Measurements from ENCODE around the gene MEI1. TPM values are rescaled to one million over a fixed set of nuclear protein-coding genes. Genes with fewer than 3 reads are reported as not detected.
"Not testable (repeated sequence)": the region's sequence is repeated elsewhere in the genome, so short reads cannot be mapped to it uniquely, and the experiment has no call there.

The MEI1 gene
- total RNA-seq, 1 experiment from 2014 or later, result not detected

GRCh38 chr22:41683052-41683451 lies 16.3 kb upstream of the MEI1 start:
- DNase-seq (ENCODE audit: low read depth), result no peak

- peak; percentile 48 for DNase-seq (ENCODE audit: low read depth)
Observed at GRCh38 chr22:41683616-41684015, 15.7 kb upstream of the MEI1 start.

GRCh38 chr22:41684194-41684593 lies 15.1 kb upstream of the MEI1 start:
- DNase-seq (ENCODE audit: low read depth), result no peak

DNA sequence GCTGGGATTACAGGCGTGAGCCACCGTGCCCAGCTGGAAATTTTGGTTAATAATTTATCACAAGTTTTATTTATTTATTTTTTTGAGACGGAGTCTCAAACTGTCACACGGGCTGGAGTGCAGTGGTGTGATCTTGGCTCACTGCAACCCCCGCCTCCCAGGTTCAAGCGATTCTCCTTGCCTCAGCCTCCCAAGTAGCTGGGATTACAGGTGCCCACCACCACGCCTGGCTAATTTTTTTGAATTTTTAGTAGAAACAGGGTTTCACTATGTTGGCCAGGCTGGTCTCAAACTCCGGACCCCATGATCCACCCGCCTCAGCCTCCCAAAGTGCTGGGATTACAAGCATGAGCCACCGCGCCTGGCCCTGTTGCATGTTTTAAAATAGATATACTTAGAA lies 12.4 kb upstream of the MEI1 start:
- not testable (repeated sequence) for DNase-seq (ENCODE audit: low read depth)

- DNase-seq (ENCODE audit: low read depth), result peak; percentile 26
Observed at GRCh38 chr22:41687901-41688364, 11.4 kb upstream of the MEI1 start.

GRCh38 chr22:41688365-41689211 lies 10.7 kb upstream of the MEI1 start, which contains the start of gene SNU13:
SNU13 (minus strand) TSS chr22:41688867; CDS start chr22:41688796, 71 bp downstream.
- DNase-seq (ENCODE audit: low read depth), result peak; percentile 91

GRCh38 chr22:41690476-41690875 lies 8.8 kb upstream of the MEI1 start:
- DNase-seq (ENCODE audit: low read depth), result no peak

GRCh38 chr22:41695211-41695610 lies 4.1 kb upstream of the MEI1 start:
- no peak for DNase-seq (ENCODE audit: low read depth)

- DNase-seq (ENCODE audit: low read depth), result no peak
Observed at GRCh38 chr22:41696703-41697102, 2.6 kb upstream of the MEI1 start.

- DNase-seq (ENCODE audit: low read depth), result peak; percentile 73
Observed at GRCh38 chr22:41697126-41697775, 2.1 kb upstream of the MEI1 start.

GRCh38 chr22:41700108-41700364 lies 733 bp downstream of the MEI1 start:
- DNase-seq (ENCODE audit: low read depth), result no peak

GRCh38 chr22:41702763-41703162 lies 3.5 kb downstream of the MEI1 start:
- no peak for DNase-seq (ENCODE audit: low read depth)

- DNase-seq (ENCODE audit: low read depth), result no peak
Observed at GRCh38 chr22:41709341-41709740, 10.0 kb downstream of the MEI1 start.

- no peak for DNase-seq (ENCODE audit: low read depth)
Observed at GRCh38 chr22:41713004-41713403, 13.7 kb downstream of the MEI1 start.

DNA sequence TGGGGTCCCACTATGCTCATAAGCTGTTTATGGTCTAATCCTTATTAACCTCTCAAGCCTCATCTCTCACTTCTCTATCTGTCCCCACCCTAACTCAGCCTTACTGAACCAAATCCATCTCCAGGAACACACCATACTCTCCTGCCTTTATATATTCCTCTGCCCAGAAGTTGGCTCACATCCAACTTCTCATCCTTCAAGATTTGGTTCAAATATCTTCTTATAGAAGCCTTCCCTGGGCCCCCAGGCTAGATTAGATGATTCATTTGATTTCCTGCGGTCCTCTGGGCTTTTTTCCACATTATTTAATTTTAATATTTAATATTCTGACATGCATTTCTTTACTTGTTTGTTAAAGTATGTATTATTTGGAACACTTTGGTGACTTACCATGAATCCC lies 23.2 kb downstream of the MEI1 start:
- DNase-seq (ENCODE audit: low read depth), result peak; percentile 13

- peak; percentile 54 for DNase-seq (ENCODE audit: low read depth)
Observed at GRCh38 chr22:41725510-41726110, 26.3 kb downstream of the MEI1 start.

DNA sequence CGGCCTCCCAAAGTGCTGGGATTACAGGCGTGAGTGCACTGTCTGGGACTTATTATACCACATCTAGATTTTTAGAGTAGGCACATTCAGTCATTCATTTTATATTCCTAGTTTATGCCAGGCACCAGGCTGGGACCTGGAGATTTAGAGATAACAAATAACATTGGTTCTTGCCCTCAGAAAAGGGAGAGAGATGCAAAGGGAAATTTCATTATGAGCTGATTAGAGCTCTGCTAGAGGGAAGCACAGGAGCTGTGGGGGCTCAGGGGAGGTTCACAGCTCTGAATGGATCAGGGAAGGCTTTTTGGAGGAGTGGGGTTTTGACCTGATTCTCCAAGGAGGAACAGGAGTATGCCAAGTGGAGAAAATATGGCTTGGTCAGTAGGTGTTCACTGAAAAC lies 32.3 kb downstream of the MEI1 start:
- no peak for DNase-seq (ENCODE audit: low read depth)

DNA sequence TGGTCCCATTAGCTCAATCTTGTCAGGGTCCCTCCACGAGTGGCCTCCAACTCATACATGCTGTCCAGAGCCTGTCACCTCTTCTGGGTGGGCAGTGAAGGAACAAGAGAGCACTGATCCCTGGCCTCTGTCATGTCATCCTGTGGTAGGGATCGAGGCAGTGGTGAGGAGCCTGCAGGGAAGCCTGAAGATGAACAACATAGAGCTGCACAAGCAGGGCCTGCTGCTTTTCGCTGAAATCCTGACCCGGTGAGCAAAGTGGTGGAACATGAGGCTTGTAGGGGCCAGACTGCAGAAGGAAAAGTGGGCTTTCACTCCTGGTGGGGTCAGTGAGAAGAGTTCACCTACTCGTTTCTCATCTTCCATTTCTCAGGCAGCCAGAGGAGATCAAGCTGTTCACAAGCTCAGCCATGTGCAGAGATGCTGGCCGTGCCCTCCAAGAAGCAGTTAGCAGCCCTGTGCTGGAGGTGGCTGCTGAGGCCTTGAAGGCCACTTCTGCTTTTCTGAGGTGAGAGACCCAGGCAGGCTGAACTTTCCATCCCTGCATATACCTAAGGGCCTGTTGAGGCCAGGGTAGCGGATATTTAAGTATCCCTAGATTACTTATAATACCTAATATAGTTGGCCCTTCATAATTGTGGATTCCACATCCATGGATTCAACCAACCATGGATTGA lies 32.9 kb downstream of the MEI1 start:
- no peak for DNase-seq (ENCODE audit: low read depth)

DNA sequence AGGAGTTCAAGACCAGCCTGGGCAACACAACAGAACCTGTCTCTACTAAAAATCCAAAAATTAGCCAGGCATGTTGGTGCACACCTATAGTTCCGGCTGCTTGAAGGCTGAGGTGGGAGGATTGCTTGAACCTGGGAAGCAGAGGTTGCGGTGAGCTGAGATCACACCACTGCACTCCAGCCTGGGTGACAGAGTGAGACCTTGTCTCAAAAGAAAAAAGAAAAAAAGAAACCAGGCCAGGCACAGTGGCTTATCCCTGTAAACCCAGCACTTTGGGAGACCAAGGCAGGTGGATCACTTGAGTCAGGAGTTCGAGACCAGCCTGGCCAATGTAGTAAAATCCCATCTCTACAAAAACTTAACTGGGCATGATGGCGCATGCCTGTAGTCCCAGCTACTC lies 33.9 kb downstream of the MEI1 start:
- not testable (repeated sequence) for DNase-seq (ENCODE audit: low read depth)

DNA sequence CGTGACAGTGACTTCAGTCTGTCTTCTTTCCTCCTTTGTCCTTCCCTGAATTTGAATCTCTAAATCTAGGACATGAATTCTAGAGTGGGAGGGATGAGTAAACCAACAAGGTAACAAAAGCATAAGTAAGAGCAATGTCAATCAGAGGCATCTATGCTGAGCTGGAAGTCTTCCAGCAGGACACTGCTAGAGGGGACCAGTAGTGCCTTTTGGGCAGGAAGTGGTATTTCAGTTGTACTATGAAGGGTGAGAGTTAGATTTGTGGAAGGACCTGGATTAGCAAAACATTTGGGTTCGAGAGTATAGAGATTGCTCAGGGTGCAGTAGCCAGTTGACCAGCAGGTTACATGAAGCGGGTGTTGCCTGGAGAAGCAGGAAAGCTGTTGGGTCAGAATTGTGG lies 40.3 kb downstream of the MEI1 start:
- DNase-seq (ENCODE audit: low read depth), result no peak

DNA sequence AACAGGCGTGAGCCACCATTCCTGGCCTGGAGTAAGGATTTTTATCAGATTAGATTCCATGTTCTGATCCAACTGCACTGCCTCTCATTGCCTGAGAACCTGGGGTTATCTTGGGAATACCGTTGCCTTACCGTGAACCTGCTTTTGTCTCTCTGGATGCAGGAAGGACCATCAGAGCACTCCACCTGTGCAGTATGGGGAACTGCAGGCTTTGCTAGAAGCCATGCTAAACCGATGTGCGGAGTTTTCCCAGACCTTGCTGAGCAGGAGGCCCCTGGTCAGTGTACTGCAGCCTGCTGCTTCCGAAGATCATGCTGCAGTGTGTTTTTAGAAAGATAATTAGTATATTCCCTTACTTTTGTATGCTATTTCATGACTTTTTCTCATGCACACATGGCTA lies 43.6 kb downstream of the MEI1 start:
- DNase-seq (ENCODE audit: low read depth), result no peak

DNA sequence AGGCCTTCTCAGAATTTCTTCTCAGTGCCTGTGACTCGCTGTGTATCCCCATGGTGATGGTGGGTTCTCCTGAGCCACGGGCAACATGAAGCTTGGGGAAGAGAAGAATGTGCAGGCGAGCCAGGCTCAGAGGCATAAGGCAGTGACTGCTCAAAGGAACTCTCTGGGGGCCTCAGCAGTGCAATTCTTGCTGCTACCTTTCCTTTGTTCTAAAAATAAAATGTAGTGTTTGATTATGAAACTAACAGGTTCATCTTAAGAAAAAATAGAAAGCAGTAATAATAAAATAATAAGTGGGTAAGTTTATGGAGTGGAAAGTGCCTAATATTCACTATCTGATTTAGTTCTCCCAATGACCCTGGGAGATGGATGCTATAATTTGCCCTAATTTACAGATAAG lies 46.7 kb downstream of the MEI1 start:
- DNase-seq (ENCODE audit: low read depth), result no peak

Data from RPMI7951 (cell line).